Astrocyte of the spinal cord (primary cell): Measurements from ENCODE around the gene MAP2K1.
"Not testable (repeated sequence)": the region's sequence is repeated elsewhere in the genome, so short reads cannot be mapped to it uniquely, and the experiment has no call there.

Experiments used
- DNase-seq: peaks from one replicate; pipeline ENCODE4 v3.0.0; 2011; ENCODE audit warnings: low read depth, low spot score
- H3K4me3 ChIP-seq: 2 replicates; pipeline ENCODE4 v1.5.1; 2011; ENCODE audit warnings: low read depth, mild to moderate bottlenecking, low read length, moderate library complexity
- in situ Hi-C: cut with HindIII; loops from 2 replicates; pipeline ENCODE4 v1.10.0; 2017; ENCODE audit warnings: low sequenced_read_pairs
- TF ChIP-seq, protein P1 (sequence below): IDR thresholded peaks from 2 replicates; pipeline ENCODE4 v1.5.1; 2012; ENCODE audit warnings: low read depth, mild to moderate bottlenecking, low read length, inconsistent platforms

The MAP2K1 gene

DNA sequence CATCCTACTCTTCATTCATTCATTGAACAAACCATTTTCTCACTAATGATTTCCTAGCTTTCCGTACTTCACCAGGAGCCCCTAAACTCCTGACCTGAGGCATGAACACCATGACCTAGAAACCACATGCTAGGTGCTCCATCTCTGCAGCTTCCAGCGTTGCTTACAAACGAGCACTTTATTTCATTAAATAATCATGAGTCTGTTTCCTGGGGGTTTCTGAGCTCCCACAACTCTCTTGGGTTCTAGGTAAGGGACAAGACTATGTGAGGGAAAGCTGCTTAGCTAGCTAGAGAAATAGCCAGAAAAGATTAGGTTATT, 1.3 kb downstream of the MAP2K1 start:
- no peak for DNase-seq
- TF ChIP-seq, protein P1, sequence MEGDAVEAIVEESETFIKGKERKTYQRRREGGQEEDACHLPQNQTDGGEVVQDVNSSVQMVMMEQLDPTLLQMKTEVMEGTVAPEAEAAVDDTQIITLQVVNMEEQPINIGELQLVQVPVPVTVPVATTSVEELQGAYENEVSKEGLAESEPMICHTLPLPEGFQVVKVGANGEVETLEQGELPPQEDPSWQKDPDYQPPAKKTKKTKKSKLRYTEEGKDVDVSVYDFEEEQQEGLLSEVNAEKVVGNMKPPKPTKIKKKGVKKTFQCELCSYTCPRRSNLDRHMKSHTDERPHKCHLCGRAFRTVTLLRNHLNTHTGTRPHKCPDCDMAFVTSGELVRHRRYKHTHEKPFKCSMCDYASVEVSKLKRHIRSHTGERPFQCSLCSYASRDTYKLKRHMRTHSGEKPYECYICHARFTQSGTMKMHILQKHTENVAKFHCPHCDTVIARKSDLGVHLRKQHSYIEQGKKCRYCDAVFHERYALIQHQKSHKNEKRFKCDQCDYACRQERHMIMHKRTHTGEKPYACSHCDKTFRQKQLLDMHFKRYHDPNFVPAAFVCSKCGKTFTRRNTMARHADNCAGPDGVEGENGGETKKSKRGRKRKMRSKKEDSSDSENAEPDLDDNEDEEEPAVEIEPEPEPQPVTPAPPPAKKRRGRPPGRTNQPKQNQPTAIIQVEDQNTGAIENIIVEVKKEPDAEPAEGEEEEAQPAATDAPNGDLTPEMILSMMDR: no peak
- in situ Hi-C loops: no loop called here
- H3K4me3 ChIP-seq: peak overlapping the region; percentile 83

DNA sequence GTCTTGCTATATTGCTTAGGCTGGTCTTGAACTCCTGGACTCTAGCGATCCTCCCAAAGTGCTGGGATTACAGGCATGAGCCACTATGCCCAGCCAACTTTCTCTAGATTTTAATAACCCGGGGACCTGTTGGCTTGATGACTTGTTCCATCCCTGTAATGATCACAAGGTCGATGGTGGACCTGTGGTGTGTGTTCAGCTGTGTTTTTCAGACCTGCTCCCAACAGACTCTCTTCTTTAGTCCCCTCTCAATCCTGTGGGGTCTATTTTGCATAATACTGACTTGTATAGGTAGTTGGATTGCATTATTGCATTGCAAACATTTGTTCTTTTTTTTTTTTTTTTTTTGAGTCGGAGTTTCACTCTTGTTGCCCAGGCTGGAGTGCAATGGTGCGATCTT, 1.9 kb downstream of the MAP2K1 start:
- H3K4me3 ChIP-seq: peak overlapping the region; percentile 83
- in situ Hi-C loops: no loop called here
- no peak for DNase-seq
- TF ChIP-seq, protein P1: no peak

DNA sequence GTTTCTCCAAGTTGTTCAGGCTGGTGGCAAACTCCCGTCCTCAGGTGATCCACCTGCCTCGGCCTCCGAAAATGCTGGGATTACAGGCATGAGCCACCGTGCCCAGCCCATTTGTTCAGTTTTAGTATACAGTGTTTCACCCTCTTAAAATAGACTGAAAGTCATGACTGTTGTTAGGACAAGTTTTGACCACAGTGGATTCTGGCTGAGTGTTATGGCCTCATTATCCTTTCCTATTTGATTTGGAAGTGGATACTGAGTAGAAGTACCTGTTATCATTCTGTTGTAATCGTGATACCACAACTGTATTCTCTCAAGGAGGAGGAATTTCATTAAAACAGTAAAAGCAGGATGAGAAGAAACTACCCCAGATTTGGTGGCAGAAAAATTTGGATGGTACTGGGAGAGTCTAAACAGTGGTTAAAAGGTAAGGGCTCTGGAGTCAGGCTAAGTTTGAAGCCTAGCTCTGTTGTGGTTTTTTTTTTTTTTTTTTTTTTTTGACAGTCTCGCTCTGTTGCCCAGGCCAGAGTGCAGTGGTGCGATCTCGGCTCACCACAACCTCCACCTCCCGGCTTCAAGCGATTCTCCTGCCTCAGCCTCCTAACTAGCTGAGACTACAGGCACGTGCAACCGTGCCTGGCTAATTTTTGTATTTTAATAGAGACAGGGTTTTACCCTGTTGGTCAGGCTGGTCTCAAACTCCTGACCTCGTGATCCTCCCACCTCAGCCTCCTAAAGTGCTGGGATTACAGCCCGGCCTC, 2.6 kb downstream of the MAP2K1 start:
- H3K4me3 ChIP-seq: no peak overlapping the region
- in situ Hi-C loops: no loop called here
- TF ChIP-seq, protein P1: no peak
- no peak for DNase-seq

DNA sequence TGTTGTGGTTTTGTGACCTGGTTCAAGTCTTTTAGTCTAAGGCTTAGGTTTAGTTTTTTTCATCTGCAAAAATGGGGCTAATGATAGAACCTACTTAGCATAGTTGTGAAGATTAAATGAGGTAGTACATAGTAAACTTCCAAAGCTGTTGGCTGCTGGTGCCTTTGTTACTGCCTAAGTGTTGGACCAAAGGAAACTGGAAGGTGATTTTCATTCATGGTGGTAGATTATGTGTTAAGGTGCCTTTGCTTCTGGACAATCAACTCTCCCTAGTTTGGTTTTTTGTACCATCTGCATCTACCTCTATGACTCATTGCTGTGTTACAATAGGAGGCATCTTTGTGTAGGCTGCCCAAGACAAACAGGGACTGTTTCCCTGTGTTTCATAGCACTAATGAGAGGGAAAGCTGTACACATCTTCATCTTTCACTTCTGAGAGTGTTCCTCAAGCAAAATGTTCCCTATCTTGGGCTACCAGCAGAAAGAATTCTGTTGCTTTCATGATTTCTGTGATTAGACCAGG, 3.2 kb downstream of the MAP2K1 start:
- in situ Hi-C loops: no loop called here
- DNase-seq: no peak
- no peak overlapping the region for H3K4me3 ChIP-seq
- TF ChIP-seq, protein P1: no peak

DNA sequence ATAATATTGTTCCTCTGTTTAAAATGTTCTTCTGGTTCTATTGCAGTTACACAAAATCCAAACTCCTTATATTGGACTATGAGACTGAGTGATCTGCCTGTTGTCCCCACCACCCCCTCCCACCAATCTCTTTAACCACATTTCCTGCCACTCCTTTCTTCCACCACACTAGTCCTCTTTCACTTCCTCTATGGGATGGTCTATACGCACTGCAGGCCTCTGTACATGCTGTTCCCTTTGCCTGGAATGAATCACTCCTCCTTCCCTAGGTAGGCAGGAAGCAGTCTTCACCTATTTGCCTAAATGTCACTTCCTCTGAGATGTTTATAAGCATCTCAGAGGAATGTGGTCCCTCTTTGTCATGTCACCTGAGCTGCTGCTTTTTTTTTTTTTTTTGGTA, 4.0 kb downstream of the MAP2K1 start:
- in situ Hi-C loops: no loop called here
- TF ChIP-seq, protein P1: no peak
- no peak for DNase-seq
- H3K4me3 ChIP-seq: no peak overlapping the region

DNA sequence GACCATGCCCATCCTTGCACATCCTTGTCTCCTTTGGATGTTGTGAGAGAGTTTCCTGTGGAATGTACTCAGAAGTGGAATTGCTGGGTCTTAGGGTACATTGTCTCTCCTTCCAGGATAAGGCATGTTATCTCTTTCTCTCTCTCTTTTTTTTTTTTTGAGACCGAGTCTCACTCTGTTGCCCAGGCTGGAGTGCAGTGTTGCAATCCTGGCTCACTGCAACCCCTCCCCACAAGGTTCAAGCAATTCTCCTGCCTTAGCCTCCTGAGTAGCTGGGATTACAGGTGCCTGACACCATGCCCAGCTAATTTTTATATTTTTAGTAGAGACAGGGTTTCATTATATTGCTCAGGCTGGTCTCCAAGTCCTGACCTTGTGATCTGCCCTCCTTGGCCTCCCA, 6.3 kb downstream of the MAP2K1 start:
- in situ Hi-C loops, DNase-seq, H3K4me3 ChIP-seq: not testable (repeated sequence)

DNA sequence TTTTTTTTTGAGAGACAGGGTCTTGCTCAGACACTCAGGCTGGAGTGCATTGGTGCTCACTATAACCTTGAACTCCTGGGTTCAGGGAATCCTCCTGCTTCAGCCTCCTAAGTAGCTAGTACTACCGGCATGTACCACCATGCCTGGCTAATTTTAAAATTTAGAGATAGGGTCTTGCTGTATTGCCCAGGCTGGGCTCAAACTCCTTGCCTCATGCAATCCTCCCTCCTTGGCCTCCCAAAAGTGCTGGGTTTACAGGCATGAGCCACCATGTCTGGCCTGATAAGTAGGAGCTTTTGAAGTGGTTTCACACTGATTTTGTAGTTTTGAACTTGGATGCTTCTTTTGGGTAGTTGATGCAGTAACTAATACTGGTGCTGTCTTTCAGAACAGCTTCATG, 7.8 kb downstream of the MAP2K1 start:
- TF ChIP-seq, protein P1: no peak
- no peak overlapping the region for H3K4me3 ChIP-seq
- no peak for DNase-seq
- in situ Hi-C loops: no loop called here
